Measurements from ENCODE around the gene RSPH9. TPM values are rescaled to one million over a fixed set of nuclear protein-coding genes. Genes with fewer than 3 reads are reported as not detected.
A peak's percentile ranks its signal among the peaks of the same experiment; 100 is the strongest.

The RSPH9 gene, protein sequence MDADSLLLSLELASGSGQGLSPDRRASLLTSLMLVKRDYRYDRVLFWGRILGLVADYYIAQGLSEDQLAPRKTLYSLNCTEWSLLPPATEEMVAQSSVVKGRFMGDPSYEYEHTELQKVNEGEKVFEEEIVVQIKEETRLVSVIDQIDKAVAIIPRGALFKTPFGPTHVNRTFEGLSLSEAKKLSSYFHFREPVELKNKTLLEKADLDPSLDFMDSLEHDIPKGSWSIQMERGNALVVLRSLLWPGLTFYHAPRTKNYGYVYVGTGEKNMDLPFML
- 0.68 TPM for total RNA-seq

GRCh38 chr6:43644940-43645612 is at the start of gene RSPH9:
TSS of gene RSPH9 (plus strand) at chr6:43645036. CDS start at chr6:43645099, 63 bp downstream.
- DNase-seq (ENCODE audit: low spot score), result no peak

GRCh38 chr6:43600595-43600994 is 44.2 kb upstream of the RSPH9 start:
- no peak for DNase-seq (ENCODE audit: low spot score)

DNA sequence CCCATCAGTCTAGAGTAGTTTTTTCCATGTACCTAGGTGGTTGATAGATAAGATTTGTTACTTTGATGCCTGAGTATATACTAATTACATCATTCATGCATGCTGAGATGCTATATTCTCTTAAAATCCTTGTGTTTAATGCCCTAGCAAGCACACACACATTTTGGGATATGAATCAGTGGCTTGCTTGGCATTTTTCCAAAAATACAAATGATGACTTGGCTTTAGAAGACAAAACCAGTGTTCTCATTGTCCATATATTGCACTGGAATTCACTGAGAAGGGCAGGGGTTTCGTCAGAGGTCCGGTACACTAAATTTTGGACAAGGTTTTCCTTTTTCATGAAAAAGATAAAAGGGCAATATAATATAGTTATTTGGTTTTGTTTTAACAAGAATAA is 40.7 kb upstream of the RSPH9 start:
- no peak for DNase-seq (ENCODE audit: low spot score)

GRCh38 chr6:43606019-43606418 is 38.8 kb upstream of the RSPH9 start:
- DNase-seq (ENCODE audit: low spot score), result no peak

DNA sequence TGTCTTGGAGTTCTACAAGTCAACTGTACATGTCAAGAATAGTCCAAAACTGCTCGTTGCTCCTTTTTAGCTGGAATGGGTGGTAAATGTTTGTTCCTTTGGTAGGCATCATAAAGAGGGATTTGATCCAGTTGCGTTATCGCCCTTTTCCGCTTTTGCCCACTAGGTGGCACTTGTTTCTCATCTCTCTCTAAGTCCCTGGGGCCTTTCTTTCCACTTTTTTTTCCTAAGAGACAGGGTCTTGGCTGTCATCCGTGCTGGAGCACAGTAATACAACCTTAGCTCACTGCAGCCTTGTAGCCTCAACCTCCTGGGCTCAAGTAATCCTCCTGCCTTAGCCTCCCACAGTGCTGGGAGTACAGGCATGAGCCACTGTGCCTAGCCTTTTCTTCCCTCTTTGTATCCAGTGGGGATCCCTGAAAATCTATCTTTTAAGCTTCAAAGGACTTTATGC is 36.5 kb upstream of the RSPH9 start:
- DNase-seq (ENCODE audit: low spot score), result peak; percentile 68

DNA sequence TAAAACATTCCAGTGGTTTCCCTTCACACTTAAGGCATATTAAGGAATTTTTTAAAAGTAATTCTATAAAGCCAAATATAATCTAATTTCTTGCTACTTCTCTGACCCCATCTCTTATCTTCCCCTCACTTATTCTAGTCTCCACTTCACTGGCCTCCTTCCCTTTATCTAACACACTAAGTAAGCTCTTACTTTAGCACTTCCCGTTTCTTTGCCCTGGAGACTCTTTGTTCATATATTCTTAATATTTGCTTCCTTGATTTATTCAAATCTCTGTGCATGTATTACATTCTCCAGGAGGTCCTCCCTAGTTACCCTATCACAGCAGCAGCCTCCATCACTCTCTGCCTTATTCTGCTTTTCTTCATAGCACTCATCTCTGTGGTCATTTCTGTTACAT is 36.0 kb upstream of the RSPH9 start:
- no peak for DNase-seq (ENCODE audit: low spot score)

DNA sequence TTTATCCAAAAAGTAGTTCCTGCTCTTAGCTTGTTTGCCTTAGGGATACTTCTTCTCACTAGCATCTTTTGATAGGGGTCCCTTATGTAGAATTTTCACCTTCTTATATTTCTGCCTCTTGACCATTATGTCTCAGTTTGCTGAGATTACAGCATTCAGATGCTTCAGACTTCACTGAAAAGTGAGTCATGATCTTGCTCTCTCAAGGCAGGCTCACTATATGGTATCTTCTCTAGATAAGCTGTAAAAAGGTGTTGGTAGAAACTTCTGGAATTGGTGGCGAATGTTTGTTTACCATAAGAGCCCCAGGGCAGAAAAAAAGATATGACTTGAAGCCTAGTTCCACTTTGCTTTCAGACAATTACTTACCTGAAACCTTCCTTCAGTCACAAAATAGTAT is 35.4 kb upstream of the RSPH9 start:
- no peak for DNase-seq (ENCODE audit: low spot score)

DNA sequence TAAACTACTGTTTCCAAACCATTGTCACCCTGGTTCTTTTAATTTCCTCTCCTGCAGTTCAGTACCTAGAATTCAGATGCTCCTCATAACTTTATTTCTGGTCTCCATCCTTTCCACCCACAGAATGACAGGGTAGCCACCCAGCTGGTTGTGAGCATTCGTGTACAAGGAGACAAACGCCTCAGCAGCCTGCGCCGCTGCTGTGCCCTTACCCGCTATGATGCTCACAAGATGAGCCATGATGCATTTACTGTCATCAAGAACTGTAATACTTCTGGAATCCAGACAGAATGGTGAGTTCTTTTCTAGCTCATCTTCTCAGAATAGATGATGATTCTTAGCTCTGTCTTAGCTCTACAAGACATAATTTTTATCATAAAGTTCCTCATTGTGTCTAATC is 34.4 kb upstream of the RSPH9 start:
- DNase-seq (ENCODE audit: low spot score), result no peak

DNA sequence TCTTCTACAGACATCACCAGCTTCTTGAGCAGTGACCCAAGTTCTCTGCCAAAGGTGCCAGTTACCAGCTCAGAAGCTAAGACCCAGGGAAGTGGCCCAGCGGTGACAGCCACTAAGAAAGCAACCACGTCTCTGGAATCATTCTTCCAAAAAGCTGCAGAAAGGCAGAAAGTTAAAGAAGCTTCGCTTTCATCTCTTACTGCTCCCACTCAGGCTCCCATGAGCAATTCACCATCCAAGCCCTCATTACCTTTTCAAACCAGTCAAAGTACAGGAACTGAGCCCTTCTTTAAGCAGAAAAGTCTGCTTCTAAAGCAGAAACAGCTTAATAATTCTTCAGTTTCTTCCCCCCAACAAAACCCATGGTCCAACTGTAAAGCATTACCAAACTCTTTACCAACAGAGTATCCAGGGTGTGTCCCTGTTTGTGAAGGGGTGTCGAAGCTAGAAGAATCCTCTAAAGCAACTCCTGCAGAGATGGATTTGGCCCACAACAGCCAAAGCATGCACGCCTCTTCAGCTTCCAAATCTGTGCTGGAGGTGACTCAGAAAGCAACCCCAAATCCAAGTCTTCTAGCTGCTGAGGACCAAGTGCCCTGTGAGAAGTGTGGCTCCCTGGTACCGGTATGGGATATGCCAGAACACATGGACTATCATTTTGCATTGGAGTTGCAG is 31.0 kb upstream of the RSPH9 start:
- no peak for DNase-seq (ENCODE audit: low spot score)

DNA sequence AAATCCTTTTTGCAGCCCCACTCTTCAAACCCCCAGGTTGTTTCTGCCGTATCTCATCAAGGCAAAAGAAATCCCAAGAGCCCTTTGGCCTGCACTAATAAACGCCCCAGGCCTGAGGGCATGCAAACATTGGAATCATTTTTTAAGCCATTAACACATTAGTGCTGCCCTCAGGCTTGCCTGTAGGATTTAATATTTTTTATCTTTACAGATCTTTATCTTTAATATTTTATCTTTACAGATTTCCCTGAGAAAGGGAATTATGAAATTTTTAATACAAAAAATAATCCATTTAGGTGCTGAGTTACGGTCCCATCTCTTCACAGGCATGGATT is 30.5 kb upstream of the RSPH9 start:
- no peak for DNase-seq (ENCODE audit: low spot score)

DNA sequence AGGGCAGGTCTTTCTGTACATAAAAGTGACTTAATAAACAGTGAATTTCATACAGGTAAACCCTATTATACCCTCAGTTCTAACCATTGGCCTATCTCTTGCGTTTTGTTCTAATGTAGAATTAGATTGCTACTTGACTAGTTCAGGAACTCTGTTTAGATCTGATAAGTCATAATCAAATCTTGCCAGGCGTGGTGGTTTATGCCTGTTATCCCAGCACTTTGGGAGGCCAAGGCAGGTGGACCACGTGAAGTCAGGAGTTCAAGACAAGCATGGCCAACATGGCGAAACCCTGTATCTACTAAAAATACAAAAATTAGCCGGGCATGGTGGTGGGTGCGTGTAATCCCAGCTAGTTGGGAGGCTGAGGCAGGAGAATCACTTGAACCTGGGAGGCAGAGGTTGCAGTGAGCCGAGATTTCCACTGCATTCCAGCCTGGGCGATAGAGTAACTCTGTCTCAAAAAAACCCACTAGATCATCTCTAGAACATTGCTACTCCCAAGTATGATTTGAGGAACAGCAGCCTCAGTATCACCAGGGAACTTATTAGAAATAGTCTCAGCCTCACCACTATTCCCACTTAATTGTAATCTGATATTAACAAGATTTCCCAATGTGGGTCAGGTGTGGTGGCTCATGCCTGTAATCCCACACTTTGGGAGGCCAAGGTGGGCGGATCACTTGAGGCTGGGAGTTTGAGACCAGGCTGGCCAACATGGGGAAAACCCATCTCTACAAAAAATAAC is 27.9 kb upstream of the RSPH9 start:
- no peak for DNase-seq (ENCODE audit: low spot score)

- no peak for DNase-seq (ENCODE audit: low spot score)
These were observed 23.6 kb upstream of the RSPH9 start for GRCh38 chr6:43621078-43621835.

DNA sequence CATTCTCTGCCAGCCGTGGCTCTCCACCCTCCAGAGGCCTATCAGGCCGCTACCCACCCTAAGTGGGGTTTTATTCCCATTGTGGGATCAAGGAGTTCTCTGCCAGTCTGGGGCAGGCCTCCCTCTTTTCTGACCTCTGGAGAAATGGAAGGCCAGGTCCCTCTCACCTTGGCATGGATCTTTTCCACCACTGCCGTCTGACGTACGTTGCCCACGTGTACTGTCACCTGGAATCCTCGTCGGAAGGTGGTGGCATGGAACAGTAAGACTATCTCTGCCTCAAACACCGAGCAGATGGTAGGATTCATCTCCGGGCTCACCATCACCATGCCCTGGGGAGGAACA is 23.0 kb upstream of the RSPH9 start:
- no peak for DNase-seq (ENCODE audit: low spot score)

GRCh38 chr6:43622541-43622940 is 22.3 kb upstream of the RSPH9 start:
- DNase-seq (ENCODE audit: low spot score), result no peak

GRCh38 chr6:43623880-43624785 is 20.7 kb upstream of the RSPH9 start:
- no peak for DNase-seq (ENCODE audit: low spot score)

DNA sequence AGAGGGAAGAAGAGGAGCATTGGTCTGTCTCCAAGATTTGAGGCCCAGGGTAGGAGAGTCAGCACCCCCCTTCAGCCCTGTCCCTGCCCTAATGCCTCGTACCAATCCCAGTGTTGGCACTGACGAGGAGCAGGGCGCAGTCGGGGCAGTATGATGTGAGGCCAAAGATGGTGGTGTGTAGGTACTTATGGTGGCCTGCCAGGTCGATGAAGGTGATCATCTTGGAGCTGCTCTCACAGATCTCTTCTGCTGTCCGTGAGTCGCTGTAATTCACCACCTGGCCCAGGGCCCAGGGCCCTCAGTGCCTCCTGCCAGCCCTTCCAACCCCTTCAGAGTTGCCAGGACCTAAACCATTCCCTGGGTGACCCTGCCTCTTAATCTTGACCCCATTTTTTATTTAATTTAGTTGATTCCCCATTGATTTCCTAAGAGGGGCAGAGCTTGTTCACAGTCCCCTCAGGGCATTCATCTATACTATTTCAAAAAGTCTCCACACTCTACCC is 20.0 kb upstream of the RSPH9 start:
- no peak for DNase-seq (ENCODE audit: low spot score)

GRCh38 chr6:43625393-43625992 is 19.3 kb upstream of the RSPH9 start:
- DNase-seq (ENCODE audit: low spot score), result no peak

DNA sequence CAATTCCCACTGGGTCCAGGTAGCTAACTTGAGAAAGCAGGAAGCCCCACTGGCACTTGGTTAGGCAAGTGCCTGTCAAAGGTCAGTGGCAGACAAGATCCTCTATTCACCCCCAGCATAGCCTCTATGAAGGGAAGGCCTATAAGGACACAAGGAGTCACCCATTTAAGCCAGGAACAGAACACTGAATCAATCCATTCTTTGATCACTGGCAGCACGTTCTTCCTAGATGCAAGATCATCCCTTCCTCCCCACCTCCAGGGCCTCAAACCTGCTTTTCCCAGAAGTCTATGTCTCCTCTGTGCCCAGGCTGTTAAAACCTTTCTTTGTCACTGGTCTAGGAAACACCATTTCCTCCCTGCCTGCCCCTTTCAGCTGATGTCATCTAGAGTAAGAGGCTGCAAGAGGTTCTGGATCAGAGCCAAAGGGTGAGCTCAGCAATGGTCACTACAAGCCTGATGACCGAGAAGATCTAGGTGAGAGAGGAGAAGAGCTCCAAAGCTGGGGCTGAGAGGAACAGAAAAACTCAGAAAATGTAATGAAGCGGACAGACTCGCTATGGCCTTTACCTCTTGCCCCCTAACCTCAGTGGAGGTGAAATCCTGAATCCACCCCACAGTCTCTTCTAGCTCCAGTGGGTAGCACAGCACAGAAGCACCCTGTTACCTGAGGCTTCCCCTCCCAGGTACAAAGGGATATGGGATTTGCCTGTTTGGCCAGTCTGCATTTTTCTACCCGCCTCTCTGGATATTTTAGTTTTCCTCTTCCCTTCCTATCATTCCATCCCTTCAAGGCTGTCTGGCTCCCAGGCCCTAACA is 17.6 kb upstream of the RSPH9 start:
- DNase-seq (ENCODE audit: low spot score), result peak; percentile 87
